WTC11 (cell line): Measurements from ENCODE around the gene OBSL1. TPM values are rescaled to one million over a fixed set of nuclear protein-coding genes. Genes with fewer than 3 reads are reported as not detected.

Experiments used
- ATAC-seq: fragments of 200-7000 bp; cut with Tn5 transposase; 2 replicates; pipeline ENCODE4 v1.10.0; 2021; ENCODE audit warnings: mild to moderate bottlenecking, moderate library complexity
- CTCF ChIA-PET: fragments of 300-600 bp; sonication (Branson Sonifier 250); formaldehyde crosslinking; loops from one replicate; lab custom pipeline; 2021; ENCODE audit warnings: antibody characterized with exemption; lab: Charles Lee
- POLR2A ChIA-PET: fragments of 350-600 bp; sonication (Branson Sonifier 250); formaldehyde crosslinking; loops from one replicate; lab custom pipeline; 2021; ENCODE audit warnings: antibody characterized with exemption; lab: Charles Lee
- DNase-seq: peaks from one replicate; pipeline ENCODE4 v3.0.0; 2021; ENCODE audit warnings: low spot score
- H3K27ac Mint-ChIP-seq: 2 replicates; pipeline ENCODE4 v1.8.0; 2021; ENCODE audit warnings: mixed read lengths
- H3K27me3 Mint-ChIP-seq: 2 replicates; pipeline ENCODE4 v1.8.0; 2021; ENCODE audit warnings: low read depth, mild to moderate bottlenecking, moderate library complexity, mixed read lengths
- H3K36me3 Mint-ChIP-seq: 2 replicates; pipeline ENCODE4 v1.8.0; 2021; ENCODE audit warnings: mixed read lengths
- H3K4me1 Mint-ChIP-seq: 2 replicates; pipeline ENCODE4 v1.8.0; 2022; ENCODE audit warnings: mixed read lengths
- H3K4me3 Mint-ChIP-seq: 2 replicates; pipeline ENCODE4 v1.8.0; 2021; ENCODE audit warnings: mild to moderate bottlenecking, moderate library complexity, mixed read lengths
- H3K9me3 Mint-ChIP-seq: 2 replicates; pipeline ENCODE4 v1.8.0; 2021; ENCODE audit warnings: mixed read lengths
- ATF2 ChIP-seq: sonication (generic); formaldehyde crosslinking; IDR thresholded peaks from 2 replicates; pipeline ENCODE4 v1.8.1; 2022; ENCODE audit warnings: low read depth, missing genetic modification reagents, borderline replicate concordance
- ATF6 ChIP-seq: sonication (generic); formaldehyde crosslinking; IDR thresholded peaks from 2 replicates; pipeline ENCODE4 v1.8.1; 2023; ENCODE audit warnings: mild to moderate bottlenecking, missing genetic modification reagents
- CREM ChIP-seq: sonication (generic); formaldehyde crosslinking; IDR thresholded peaks from 2 replicates; pipeline ENCODE4 v1.8.1; 2022; ENCODE audit warnings: mild to moderate bottlenecking, missing genetic modification reagents, moderate library complexity
- HMGXB4 ChIP-seq: sonication (generic); formaldehyde crosslinking; IDR thresholded peaks from 2 replicates; pipeline ENCODE4 v1.8.1; 2023; ENCODE audit warnings: mild to moderate bottlenecking, moderate library complexity, missing genetic modification reagents
- MYBL2 ChIP-seq: sonication (generic); formaldehyde crosslinking; IDR thresholded peaks from 2 replicates; pipeline ENCODE4 v1.8.1; 2023; ENCODE audit warnings: mild to moderate bottlenecking, moderate library complexity, missing genetic modification reagents
- NFYB ChIP-seq: sonication (generic); formaldehyde crosslinking; conservative IDR thresholded peaks from 2 replicates; pipeline ENCODE4 v1.8.0; 2022; ENCODE audit warnings: low read depth, missing genetic modification reagents
- NR1H2 ChIP-seq: sonication (generic); formaldehyde crosslinking; IDR thresholded peaks from 2 replicates; pipeline ENCODE4 v1.9.0; 2021; ENCODE audit warnings: mild to moderate bottlenecking, moderate library complexity, missing genetic modification reagents
- RELA ChIP-seq: sonication (generic); formaldehyde crosslinking; IDR thresholded peaks from 2 replicates; pipeline ENCODE4 v1.8.1; 2022; ENCODE audit warnings: missing genetic modification reagents, mild to moderate bottlenecking, borderline replicate concordance
- SOX15 ChIP-seq: fragments of 250-450 bp; sonication (Bioruptor Pico); IDR thresholded peaks from 2 replicates; pipeline ENCODE4 v1.9.0; 2021; ENCODE audit warnings: mild to moderate bottlenecking
- ZNF317 ChIP-seq: sonication (generic); formaldehyde crosslinking; IDR thresholded peaks from 2 replicates; pipeline ENCODE4 v1.8.1; 2023; ENCODE audit warnings: low read depth, mild to moderate bottlenecking, moderate library complexity, missing genetic modification reagents, borderline replicate concordance
- ZNF396 ChIP-seq: fragments of 250-450 bp; sonication (Bioruptor Pico); IDR thresholded peaks from 2 replicates; pipeline ENCODE4 v1.8.0; 2021; ENCODE audit warnings: mild to moderate bottlenecking, moderate library complexity, borderline replicate concordance
- ZNF425 ChIP-seq: fragments of 250-450 bp; sonication (Bioruptor Pico); conservative IDR thresholded peaks from 2 replicates; pipeline ENCODE4 v1.9.0; 2021; ENCODE audit warnings: mild to moderate bottlenecking
- ZNF532 ChIP-seq: fragments of 250-450 bp; sonication (Bioruptor Pico); IDR thresholded peaks from 2 replicates; pipeline ENCODE4 v1.9.0; 2021; ENCODE audit warnings: mild to moderate bottlenecking, borderline replicate concordance
- total RNA-seq: library from RNA; stranded (reverse); gene quantifications from 3 replicates; pipeline ENCODE4 v1.2.3, GENCODE V29; 2021

The OBSL1 gene
- total RNA-seq, 1 experiment from 2014 or later, result 159 TPM

GRCh38 chr2:219539926-219540678, 31.2 kb downstream of the OBSL1 start (continued):
- TF ChIP-seq ATF6 (CRISPR knock-in tag), result no peak
- no peak for TF ChIP-seq ZNF396 (CRISPR knock-in tag)
- no peak for TF ChIP-seq ZNF317 (CRISPR knock-in tag)
- TF ChIP-seq NR1H2, result no peak
- no peak for TF ChIP-seq MYBL2 (CRISPR knock-in tag)
- TF ChIP-seq ZNF532 (CRISPR knock-in tag), result no peak

GRCh38 chr2:219538956-219539788, 32.2 kb downstream of the OBSL1 start:
- Mint-ChIP-seq H3K4me1 (peaks cover 28% of the 10 kb centered on the region), H3K27me3 (peaks cover 2% of the 10 kb centered on the region; the same call in 1 of the 2 replicates), H3K36me3 (peaks cover 22% of the 10 kb centered on the region), H3K4me3 (no peak overlapping the region), H3K9me3 (no peaks in the 10 kb centered on the region), H3K27ac (peak overlapping the region; percentile 54)
- no peak for TF ChIP-seq CREM (CRISPR knock-in tag)
- no peak for TF ChIP-seq SOX15
- no peak for TF ChIP-seq ZNF425 (CRISPR knock-in tag)
- no peak for TF ChIP-seq NFYB (CRISPR knock-in tag)
- no peak for TF ChIP-seq ZNF317 (CRISPR knock-in tag)
- TF ChIP-seq RELA (CRISPR knock-in tag), result no peak
- no peak for TF ChIP-seq ATF2 (CRISPR knock-in tag)
- TF ChIP-seq HMGXB4 (CRISPR knock-in tag), result no peak
- ChIA-PET CTCF (interaction anchor here (0.6 to 41.3 kb wide), 14 partner anchors 9 to 1921 kb away, joined by 3 to 2316 read pairs (median 8); partner anchors contain the start of genes GMPPA and STK11IP), POLR2A (no interaction called here)
- ATAC-seq (no peak), DNase-seq (no peak)
